ENCODE data around the gene UVSSA. TPM values are rescaled to one million over a fixed set of nuclear protein-coding genes. Genes with fewer than 3 reads are reported as not detected.
A peak's percentile ranks its signal among the peaks of the same experiment; 100 is the strongest.
"Not testable (repeated sequence)": the region's sequence is repeated elsewhere in the genome, so short reads cannot be mapped to it uniquely, and the experiment has no call there.

UVSSA gene
- total RNA-seq, 1 experiment from 2014 or later, result 7.1 TPM

DNA sequence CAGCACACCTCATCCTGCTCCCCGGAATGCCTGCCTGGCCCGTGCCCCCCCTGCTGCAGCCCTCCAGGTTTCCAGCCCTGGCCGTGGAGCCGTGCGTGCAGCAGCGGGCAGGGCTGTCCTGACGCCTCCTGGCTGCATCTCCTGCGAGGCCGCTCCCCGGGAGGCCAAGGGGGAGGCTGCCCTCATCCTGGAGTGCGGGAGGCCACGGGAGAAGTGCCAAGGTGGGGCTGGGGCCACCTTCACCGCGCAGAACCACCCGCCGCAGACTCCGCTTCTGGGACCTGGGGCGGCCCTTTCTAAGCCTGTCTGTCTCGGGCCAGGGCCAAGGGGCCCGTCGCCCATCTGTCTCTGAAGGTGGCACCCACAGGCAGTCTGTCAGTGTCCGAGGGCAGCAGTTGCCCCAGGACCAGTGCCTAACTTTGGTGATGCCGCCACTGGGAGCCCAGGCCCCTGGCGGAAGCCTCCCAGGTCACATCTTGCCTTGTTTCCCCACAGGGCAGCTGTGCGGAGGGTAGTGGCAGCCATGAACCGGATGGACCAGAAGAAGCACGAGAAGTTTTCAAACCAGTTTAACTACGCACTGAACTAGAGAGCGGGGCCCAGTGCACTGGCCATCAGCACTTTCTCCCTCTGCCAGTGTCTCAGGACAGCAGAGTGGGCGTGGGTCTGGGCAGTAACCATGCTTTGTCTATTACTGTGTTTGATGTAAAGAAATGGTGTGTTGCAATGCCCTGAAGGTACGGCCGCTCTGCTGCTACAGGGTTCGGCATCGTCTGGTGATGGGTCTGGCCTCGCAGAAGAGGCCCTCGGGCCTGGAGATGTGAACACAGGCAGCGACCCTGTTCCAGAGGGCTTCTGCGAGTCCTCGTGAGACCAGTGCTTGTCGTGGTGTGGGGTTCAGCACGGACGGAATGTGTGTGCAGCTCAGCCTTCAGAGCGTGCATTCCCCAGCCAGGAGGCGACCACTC, 38.6 kb downstream of the UVSSA start:
- no peak for DNase-seq (ENCODE audit: low read depth)

DNA sequence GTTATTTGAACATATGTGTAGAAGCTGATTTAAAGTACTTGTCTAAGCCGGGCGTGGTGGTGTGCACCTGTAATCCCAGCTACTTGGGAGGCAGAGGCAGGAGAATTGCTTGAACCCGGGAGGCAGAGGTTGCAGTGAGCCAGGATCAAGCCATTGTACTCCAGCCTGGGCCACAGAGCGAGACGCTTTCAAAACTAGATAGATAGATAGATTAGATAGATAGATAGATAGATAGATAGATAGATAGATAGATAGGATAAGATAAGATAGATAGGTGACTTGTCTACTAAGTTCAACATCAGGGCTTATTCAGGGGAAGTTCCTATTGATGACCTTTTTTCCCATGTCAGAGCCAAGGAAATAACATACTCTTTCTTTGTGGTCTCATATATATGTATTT, 46.4 kb downstream of the UVSSA start:
- DNase-seq (ENCODE audit: low read depth), result not testable (repeated sequence)

DNA sequence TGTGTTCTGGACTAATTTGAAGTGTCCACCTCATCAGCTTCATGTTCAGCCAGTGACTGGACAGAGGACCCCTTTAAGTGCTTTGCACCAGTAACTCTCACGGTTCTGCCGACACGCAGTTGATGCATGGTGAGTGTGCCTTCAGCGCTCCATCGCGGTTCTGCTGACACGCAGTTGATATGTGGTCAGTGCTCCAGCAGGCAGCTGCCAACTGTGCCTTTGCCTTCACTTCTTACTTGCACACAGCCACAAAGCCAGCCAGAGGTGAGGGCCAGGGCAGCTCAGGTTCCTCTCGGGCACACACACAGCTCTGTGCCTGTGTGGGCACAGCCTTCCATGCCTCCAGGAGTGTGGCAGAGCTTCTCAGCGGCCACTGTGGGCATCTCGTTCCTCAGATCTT, 46.9 kb downstream of the UVSSA start:
- DNase-seq (ENCODE audit: low read depth), result no peak

DNA sequence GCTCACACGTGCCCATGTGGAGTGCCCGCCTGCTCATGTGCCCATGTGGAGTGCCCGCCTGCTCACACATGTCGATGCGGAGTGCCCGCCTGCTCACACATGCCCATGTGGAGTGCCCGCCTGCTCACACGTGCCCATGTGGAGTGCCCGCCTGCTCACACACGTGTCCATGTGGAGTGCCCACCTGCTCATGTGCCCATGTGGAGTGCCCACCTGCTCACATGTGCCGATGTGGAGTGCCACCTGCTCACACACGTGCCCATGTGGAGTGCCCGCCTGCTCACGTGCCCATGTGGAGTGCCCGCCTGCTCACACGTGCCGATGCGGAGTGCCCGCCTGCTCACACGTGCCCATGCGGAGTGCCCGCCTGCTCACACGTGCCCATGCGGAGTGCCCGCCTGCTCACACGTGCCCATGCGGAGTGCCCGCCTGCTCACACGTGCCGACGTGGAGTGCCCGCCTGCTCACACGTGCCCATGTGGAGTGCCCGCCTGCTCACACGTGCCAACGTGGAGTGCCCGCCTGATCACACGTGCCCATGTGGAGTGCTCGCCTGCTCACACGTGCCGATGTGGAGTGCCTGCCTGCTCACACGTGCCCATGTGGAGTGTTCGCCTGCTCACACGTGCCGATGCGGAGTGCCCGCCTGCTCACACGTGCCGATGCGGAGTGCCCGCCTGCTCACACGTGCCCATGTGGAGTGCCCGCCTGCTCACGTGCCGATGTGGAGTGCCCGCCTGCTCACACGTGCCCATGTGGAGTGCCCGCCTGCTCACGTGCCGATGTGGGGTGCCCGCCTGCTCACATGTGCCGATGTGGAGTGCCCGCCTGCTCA, 47.8 kb downstream of the UVSSA start:
- DNase-seq (ENCODE audit: low read depth), result not testable (repeated sequence)

DNA sequence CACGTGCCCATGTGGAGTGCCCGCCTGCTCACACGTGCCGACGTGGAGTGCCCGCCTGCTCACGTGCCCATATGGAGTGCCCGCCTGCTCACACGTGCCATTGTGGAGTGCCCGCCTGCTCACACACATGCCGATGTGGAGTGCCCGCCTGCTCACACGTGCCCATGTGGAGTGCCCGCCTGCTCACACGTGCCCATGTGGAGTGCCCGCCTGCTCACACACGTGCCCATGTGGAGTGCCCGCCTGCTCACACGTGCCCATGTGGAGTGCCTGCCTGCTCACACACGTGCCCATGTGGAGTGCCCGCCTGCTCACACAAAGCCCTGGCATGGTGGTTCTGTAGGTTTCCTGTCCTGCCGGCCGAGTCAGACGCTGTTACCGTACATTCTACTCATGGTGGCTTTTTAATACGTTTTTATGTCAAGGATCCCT, 48.4 kb downstream of the UVSSA start:
- DNase-seq (ENCODE audit: low read depth), result not testable (repeated sequence)

DNA sequence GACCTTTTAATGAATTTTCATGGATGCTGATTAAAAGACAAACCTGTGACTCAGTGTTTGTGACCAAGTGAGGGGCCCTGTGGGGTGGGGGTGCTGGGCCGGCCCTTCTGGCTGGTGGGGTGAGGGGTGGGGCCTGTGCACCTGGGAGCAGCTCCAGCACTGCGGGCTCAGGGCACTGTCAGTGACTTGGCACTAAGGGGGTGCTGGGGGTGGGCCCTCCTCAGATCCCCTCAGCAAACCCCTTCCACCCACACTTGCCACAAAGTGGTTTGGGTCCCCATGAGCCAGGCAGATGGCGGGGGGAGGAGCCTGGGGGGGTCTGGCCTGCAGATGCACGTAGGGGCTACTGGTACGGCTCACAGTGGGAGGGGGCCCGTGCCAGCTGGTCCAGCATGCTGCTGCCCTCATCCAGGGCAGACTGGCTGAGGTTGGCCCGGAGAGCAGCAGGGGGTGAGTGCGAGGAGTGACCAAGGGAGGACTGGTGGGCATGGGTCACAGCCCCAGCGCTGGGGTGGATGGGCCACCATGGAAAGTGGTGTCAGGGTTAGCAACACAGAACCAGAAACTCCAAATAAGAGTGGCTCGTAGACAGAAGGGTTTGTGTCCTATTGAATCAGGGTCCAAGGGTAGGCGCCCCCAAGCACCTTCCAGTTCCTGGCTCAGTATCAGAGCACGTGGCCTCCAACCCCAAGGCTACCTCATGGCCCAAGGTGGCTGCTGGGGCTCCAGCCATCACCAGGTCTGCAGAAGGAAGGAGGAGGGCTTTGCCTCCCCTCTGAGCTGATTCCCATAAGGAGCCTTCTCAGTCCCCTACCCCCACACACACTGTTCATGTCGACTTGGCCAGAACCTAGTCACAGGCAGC, 49.2 kb downstream of the UVSSA start:
- no peak for DNase-seq (ENCODE audit: low read depth)

DNA sequence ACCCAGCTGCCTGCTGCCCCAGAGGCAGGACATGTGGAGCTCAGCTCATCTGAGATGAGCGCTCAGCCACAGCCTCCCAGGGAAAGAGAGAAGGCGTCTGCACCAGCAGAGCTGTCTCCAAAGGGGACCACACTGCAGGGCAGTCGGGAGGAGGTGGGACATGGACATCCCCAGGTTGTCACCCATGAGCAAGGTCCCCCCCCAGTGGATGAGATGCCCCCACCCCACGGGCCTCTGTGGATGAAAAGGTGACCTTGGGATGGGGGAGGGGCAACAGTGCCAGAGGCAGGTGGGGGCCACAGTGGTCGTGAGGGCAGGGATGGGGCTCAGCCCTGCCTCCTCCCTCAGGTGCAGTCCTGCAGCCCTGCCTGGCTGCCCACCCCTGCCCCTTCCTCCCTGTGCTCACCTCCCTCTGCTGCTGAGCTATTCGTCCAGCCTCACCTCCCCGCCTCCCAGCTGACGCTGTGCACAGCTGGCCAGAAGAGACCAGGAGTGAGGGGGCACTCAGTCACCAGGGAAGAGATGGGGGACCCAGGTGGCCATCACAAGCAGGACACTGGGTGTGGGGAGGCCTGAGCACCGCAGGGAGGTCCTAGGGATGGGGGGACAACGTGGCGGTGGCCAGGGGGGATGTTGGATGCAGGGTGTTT, 49.9 kb downstream of the UVSSA start:
- DNase-seq (ENCODE audit: low read depth), result no peak

DNA sequence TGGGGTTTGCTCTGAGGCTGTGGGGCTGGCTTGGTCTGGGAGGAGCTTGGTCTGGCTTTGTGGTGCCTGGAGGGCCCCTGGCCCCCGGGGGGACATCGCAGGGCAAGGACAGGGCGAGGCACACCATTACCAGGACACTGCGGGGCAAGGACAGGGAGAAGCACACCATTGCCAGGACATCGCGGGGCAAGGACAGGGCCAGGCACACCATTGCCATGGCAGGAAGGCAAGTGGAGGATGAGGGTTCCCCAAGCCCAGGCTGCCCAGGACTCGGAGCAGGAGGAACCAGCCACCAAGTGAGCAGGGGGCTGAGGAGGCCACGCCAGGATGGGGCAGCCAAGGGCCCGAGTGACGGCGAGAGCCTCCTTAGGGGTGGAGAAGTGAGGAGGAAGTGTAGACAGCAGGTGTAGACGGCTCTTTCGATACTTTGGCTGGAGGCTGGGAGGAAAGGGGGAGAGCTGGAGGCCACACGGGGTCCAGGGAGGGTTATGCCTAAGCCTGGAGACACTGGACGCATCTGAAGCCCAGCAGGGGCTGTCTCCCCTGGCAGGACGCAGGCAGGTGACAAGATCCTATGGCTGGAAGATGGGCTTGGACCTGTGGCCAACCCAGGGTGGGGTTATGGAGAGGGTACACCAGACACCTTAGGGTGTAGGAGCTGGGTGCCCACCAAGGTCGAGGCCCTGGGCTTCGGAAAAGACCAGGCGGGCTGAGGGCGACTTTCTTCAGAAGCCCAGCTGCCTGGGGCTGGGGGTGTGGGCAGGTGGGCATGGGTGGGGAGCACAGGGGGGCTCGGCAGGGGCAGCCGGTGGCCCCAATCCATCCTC, 51.9 kb downstream of the UVSSA start:
- no peak for DNase-seq (ENCODE audit: low read depth)

DNA sequence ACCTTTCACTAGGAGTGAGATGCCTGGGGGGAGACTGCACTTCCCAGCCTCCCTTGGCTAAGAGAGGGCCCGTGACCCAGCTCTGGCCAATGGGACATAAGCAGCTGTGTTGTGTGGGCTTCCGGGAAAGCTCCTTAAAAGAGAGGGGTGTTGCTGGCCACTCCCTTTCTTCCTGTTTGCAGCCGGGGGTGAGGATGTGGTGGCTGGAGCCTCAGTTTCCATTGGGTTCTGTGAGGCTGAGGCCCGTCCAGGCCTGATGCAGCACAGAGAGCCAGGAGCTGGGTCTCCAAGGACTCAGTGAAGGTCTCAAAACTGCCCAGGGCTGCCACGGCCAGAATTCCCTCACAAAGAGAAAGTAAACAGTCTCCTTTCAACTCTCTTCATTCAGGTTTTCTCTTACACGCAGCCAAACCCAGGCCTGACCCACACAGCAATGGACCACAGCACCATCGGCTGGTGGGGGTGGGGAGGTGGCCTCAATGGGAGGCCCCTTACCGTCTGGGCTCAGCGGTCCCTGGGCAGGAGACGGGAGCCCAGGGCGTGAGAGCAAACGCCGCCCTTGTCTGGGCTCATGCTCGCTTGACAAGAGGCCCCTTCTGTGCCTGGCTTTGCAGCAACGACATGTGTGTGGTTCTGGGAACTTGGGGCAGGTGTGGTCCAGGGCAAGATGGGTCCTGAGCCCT, 52.6 kb downstream of the UVSSA start:
- DNase-seq (ENCODE audit: low read depth), result peak; percentile 16

DNA sequence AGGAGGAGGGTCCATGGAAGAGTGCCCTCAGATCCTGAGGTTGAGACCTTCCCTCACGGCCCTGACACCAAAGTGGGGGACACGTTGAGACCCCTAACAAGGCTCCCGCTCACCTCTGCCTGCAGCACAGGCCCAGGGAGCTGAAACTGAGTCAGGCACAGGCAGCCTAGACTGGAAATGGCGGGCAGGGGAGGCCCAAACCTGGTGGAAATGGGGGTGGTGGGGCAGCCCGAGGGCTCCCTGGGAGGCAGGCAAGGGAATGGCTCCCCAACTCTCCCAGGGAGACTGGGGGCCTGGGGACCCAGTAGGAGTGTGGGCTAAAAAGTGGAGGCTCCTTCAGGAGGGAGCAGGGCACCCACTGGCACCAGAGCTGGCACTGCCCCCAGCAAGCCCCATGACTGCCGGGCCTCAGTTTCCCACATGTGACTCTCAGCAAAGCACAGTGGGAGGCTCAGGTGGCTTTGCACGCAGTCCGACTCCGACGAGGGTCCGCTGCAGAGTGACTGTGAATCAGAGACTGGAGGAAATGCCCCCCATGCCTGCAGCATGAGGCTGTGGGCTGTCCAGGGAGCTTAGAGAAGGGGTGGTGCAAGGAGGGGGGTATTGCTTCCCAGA, 53.3 kb downstream of the UVSSA start:
- no peak for DNase-seq (ENCODE audit: low read depth)

DNA sequence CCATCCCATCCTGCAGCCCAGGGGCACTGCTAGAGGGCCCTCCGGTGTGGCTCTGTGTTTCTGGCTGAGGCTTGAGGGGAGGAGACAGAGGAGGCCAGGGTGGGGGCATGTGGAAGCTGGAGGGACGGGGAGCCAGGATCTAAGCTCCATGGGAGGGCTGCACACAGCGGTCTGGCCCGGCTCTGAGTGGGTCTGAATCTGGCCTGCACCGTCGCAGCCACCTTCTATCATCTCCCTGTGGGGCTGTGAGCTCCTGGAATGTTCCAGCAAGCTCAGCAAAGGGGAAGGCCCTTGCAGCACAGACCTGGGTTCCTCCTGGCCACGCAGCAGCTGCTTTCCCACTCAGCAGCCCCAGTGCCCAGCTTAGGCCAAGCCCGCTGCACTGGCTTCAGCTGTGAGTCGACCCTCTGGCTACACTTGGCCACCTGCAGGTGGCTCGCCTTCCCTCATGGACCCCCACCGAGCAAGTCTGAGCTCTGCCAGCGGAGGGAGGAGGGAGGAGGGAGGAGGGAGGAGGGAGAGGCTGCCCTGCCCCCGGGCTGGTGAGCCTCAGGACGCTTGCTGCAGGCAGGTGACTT, 53.9 kb downstream of the UVSSA start:
- DNase-seq (ENCODE audit: low read depth), result no peak

DNA sequence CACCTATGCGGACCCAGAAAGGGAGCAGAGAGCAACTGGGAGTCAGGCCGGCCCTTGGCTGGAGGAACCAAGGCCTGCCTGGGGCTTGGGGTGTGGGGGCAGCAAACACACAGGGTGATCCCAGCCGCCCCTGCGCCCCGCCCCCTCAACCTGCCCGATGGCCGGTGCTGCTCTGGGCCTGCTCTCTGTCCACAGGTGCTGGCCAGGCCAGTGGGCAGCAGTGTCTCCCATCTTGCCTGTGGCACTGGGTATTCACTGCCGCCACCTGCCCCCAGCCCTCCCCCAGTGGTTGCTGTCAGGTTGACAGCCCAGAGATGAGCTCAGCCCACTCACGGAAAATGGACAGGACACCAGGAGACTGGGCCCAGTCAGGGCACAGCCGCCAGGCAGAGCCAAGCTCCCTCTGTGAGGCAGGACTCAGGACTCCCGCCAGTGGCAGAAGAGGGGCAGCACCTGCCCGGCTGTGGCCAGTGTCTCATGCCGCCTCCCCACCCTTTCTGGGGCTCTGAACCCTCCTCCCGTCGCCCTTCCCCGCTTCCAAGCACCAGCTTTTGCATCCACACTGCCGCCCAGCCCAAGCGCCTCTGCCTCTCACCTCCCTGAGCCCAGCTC, 54.5 kb downstream of the UVSSA start:
- no peak for DNase-seq (ENCODE audit: low read depth)

DNA sequence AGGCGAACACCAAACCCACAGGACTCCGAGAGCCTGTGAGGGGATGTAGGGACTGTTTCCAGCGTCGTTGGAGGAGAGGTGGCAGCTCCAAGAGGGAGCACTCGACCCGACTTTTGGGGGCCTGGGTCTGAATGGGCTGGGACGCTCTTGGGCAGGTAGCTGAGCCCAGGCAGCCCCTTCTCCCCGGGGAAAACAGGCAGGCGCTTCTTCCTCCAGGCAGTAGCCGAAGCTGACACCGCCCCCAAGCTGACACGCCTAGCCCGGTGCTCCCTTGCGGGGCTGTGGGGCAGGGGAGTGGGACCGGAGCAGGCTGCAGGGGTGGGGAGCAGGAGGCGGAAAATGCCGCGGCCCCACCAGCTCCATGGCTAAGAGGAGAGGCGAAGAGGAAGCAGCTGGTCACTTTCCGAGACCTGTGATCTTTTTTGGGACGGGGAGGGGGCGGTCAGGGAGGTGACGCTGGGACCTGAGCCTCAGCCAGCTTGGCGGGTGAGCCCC, 55.1 kb downstream of the UVSSA start:
- DNase-seq (ENCODE audit: low read depth), result no peak

DNA sequence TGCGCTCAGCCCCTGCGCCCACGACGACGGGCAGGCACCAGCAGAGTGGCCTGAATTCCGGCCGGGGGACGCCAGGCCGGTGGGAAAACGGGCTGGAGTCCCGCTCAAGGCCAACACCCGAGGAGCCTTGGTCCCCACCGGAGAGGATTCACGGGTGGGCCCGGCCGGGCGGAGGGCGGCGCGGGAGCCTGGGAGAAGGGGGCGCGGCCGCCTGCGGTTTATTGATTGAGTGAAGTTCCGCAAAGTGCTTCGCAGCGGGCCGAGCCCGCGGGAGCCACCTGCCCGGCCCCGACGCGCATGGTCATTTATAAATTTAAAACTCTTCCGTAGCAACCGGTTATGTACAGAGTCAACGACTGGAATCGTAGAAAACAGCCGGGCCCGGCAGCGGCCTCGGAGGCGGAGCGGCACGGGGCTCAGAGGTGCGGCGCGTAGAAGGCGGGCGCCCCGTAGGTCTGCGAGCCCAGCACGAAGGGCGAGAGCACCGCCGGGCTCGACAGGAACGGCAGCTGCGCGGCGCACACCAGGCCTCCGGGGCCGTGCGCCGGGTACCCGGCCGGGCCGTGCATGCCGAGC, 55.6 kb downstream of the UVSSA start:
- no peak for DNase-seq (ENCODE audit: low read depth)

DNA sequence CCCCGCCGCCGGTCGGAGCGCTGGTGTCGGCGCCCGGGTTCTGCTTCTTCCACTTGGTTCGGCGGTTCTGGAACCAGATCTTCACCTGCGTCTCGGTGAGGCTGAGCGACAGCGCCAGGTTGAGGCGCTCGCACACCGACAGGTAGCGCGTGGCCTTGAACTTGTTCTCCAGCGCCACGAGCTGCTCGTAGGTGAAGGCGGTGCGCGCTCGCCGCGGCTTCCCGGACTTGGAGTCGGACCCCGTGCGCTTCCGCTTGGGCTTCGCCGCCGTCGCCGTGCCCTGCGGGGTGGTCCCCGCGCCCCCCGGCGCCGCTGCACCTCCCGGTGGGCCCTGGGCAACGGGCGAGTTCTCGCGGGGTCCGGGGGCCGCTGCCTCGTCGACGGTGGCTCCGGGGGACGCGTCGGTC, 56.2 kb downstream of the UVSSA start:
- DNase-seq (ENCODE audit: low read depth), result no peak

DNA sequence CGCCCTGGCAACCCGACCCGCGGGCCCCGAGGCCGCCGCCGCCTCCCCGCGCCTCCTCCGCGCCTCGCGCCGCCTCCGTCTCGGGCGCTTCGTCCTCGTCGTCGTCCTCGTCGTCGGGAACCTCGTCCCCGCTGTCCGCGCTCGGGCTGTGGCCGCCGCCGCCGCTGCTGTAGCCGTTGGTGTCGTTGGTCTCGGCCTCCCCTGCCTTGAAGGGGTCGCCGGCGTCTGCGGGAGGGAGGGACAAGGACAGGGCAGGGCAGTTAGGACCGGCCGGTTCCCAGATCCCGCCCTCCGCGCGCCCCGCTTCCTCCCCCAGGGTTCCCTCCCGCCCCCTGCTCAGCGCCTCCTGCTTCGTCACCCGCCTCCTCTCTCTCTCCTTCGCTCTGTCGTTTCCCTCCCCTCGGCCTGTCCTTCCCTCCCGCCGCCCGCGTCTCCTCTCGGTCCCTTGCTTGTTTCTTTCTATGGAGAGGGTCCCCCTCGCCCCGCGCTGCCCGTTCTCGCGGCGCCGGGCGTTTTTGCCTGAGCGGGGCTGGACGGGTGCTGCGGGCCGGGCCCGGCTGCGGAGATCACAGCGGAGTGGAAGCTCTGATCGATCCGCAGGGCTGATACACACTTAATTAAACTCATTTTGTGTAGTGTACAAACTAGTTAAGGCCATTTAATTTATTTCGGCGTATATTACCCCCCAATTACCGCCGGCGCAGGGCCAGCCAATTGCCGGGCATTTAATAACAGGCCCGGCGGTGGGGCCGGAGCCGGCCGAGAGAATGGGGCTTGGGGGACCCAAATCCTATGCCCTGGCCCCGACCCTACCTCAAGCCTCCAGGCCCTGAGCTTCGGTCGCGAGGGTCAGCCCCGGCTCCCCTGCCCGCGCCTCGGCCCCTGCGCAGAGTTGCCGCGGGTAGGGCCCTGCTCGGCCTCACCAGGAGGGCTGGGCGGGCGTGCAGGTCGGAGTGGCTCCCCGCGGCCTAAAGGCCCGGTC, 56.9 kb downstream of the UVSSA start:
- DNase-seq (ENCODE audit: low read depth), result no peak
